Neuronal stem cell (in vitro differentiated cells): ENCODE results near the gene LGR4.

Source experiments
- DNase-seq: peaks from one replicate; pipeline ENCODE4 v3.0.0-alpha.2; 2013; ENCODE audit warnings: low spot score
- H2AFZ ChIP-seq: one replicate; pipeline ENCODE4 v1.6.1; 2013; ENCODE audit warnings: mild to moderate bottlenecking, low read length, inconsistent platforms
- H2AK5ac ChIP-seq: 2 replicates; pipeline ENCODE4 v1.6.1; 2013; ENCODE audit warnings: low read depth, mild to moderate bottlenecking, inconsistent platforms, low read length, moderate library complexity, mixed read lengths
- H2BK120ac ChIP-seq: 2 replicates; pipeline ENCODE4 v1.6.1; 2013; ENCODE audit warnings: low read depth, mild to moderate bottlenecking, inconsistent platforms, low read length, moderate library complexity, mixed read lengths
- H2BK12ac ChIP-seq: one replicate; pipeline ENCODE4 v1.6.1; 2013; ENCODE audit warnings: low read length, inconsistent platforms
- H2BK15ac ChIP-seq: 2 replicates; pipeline ENCODE4 v1.6.1; 2013; ENCODE audit warnings: mild to moderate bottlenecking, low read length, inconsistent platforms, mixed read lengths
- H2BK5ac ChIP-seq: one replicate; pipeline ENCODE4 v1.6.1; 2013; ENCODE audit warnings: inconsistent platforms, mild to moderate bottlenecking, low read length, moderate library complexity
- H3K14ac ChIP-seq: one replicate; pipeline ENCODE4 v1.6.1; 2013; ENCODE audit warnings: low read length, inconsistent platforms
- H3K18ac ChIP-seq: 2 replicates; pipeline ENCODE4 v1.6.1; 2013; ENCODE audit warnings: low read length, inconsistent platforms
- H3K23ac ChIP-seq: 2 replicates; pipeline ENCODE4 v1.6.1; 2013; ENCODE audit warnings: low read depth, mild to moderate bottlenecking, mixed read lengths, low read length, inconsistent platforms; ENCODE audit not compliant: poor library complexity
- H3K27ac ChIP-seq: replicated peaks from 3 replicates; pipeline ENCODE4 v1.5.1; 2013; ENCODE audit warnings: low read length, inconsistent platforms
- H3K27me3 ChIP-seq, 3 experiments: 2 replicates each; pipeline ENCODE4 v1.6.1; 2013; ENCODE audit warnings: low read length in 3 of 3, mild to moderate bottlenecking in 2 of 3, inconsistent platforms in 1 of 3, low read depth in 1 of 3, mixed read lengths in 1 of 3, moderate library complexity in 1 of 3; ENCODE audit not compliant: control insufficient read depth in 3 of 3, insufficient read depth in 3 of 3
- H3K36me3 ChIP-seq, 2 donors: replicated peaks in 1 of 2; 2 replicates each; pipeline ENCODE4 v1.6.1; 2013; ENCODE audit warnings: low read length in 2 of 2; ENCODE audit not compliant: control insufficient read depth in 2 of 2, insufficient read depth in 2 of 2
- H3K4ac ChIP-seq: 2 replicates; pipeline ENCODE4 v1.6.1; 2013; ENCODE audit warnings: inconsistent platforms, mild to moderate bottlenecking, low read length, moderate library complexity
- H3K4me1 ChIP-seq, 2 donors: 1 replicate in 1 of 2; 2 replicates in 1 of 2; pipeline ENCODE4 v1.6.1; 2013; ENCODE audit warnings: low read length in 2 of 2, low read depth in 1 of 2; ENCODE audit not compliant: control insufficient read depth in 2 of 2, insufficient read depth in 1 of 2
- H3K4me2 ChIP-seq: one replicate; pipeline ENCODE4 v1.6.1; 2013; ENCODE audit warnings: mild to moderate bottlenecking, low read length, inconsistent platforms; ENCODE audit not compliant: insufficient read depth, poor library complexity, severe bottlenecking
- H3K4me3 ChIP-seq, 2 donors: 2 replicates each; pipeline ENCODE4 v1.5.1; 2013; ENCODE audit warnings: low read length in 2 of 2, mild to moderate bottlenecking in 2 of 2, inconsistent platforms in 1 of 2, moderate library complexity in 1 of 2
- H3K79me1 ChIP-seq: one replicate; pipeline ENCODE4 v1.6.1; 2013; ENCODE audit warnings: low read depth, mild to moderate bottlenecking, inconsistent platforms, low read length, moderate library complexity
- H3K9ac ChIP-seq: one replicate; pipeline ENCODE4 v1.6.1; 2013; ENCODE audit warnings: mild to moderate bottlenecking, low read depth, low read length, inconsistent platforms; ENCODE audit not compliant: poor library complexity
- H3K9me3 ChIP-seq, 2 donors: replicated peaks in 1 of 2; 2 replicates each; pipeline versions ENCODE3 to v1.6.1; 2013; ENCODE audit warnings: low read length in 2 of 2, mild to moderate bottlenecking in 2 of 2, inconsistent platforms in 1 of 2, low read depth in 1 of 2, mixed read lengths in 1 of 2, moderate library complexity in 1 of 2; ENCODE audit not compliant: control insufficient read depth in 2 of 2, insufficient read depth in 1 of 2
- H4K8ac ChIP-seq: one replicate; pipeline ENCODE4 v1.6.1; 2013; ENCODE audit warnings: low read depth, mild to moderate bottlenecking, inconsistent platforms, low read length, moderate library complexity
- H4K91ac ChIP-seq: one replicate; pipeline ENCODE4 v1.6.1; 2013; ENCODE audit warnings: low read length, low read depth, mild to moderate bottlenecking, inconsistent platforms; ENCODE audit not compliant: poor library complexity
- WGBS, 2 donors: extraction: QIAGEN DNeasy Blood & Tissue Kit; methylation state at CpG; one replicate each; pipeline ENCODE4 v1.1.7; 2013; ENCODE audit warnings: missing lambda C conversion rate in 2 of 2, mixed read lengths in 1 of 2; ENCODE audit not compliant: insufficient read length in 2 of 2, insufficient replicate concordance in 1 of 2; ENCODE audit errors: extremely low coverage in 2 of 2; 5-methylcytosine and 5-hydroxymethylcytosine counted together

The LGR4 gene

GRCh38 chr11:27386181-27386845 lies 86.3 kb downstream of the LGR4 start:
- H3K23ac ChIP-seq, result no peak overlapping the region
- H3K4ac ChIP-seq, result no peak overlapping the region
- H4K8ac ChIP-seq, result no peak overlapping the region
- DNase-seq, result no peak
- H3K4me1 ChIP-seq, result peaks cover 7 to 13% of the 10 kb centered on the region in 2 donors
- H4K91ac ChIP-seq, result no peak overlapping the region
- H2BK120ac ChIP-seq, result no peak overlapping the region
- no peak overlapping the region for H2BK5ac ChIP-seq
- no peak overlapping the region for H3K9ac ChIP-seq
- H3K27ac ChIP-seq, result no peak overlapping the region
- peaks cover 7 to 57% of the 10 kb centered on the region in 2 donors for H3K36me3 ChIP-seq
- no peaks in the 10 kb centered on the region for H3K9me3 ChIP-seq
- no peak overlapping the region for H2AK5ac ChIP-seq
- H3K27me3 ChIP-seq, result no peaks in the 10 kb centered on the region
- H3K79me1 ChIP-seq, result peaks cover 3% of the 10 kb centered on the region
- no peak overlapping the region for H3K4me2 ChIP-seq
- H3K14ac ChIP-seq, result no peak overlapping the region
- H3K18ac ChIP-seq, result no peak overlapping the region
- H3K4me3 ChIP-seq, result no peak overlapping the region
- H2AFZ ChIP-seq, result no peak overlapping the region
- no CpG with 5 or more reads among the region's 4 CpGs for WGBS, 2 donors
- H2BK15ac ChIP-seq, result no peak overlapping the region
- no peak overlapping the region for H2BK12ac ChIP-seq

DNA sequence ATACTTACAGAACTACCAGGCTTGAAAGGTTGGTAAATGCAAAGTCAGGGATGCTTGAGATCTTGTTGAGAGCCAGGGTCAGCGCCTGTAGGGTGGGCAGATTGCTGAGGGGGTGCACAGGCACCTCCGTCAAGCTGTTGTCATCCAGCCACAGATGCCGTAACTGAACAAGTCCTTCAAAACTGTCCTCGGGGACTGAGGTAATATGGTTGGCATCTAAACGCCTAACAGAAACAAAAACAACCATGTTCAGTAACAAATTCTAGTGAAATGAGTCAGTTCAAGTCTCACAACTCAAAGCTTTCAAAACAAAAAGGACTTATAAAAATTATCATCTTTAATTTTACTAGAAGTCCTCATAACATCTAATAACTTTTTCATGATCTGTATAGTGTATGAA lies 87.3 kb downstream of the LGR4 start:
- Histone ChIP-seq H4K8ac (no peak overlapping the region), H2BK5ac (no peak overlapping the region), H2BK15ac (no peak overlapping the region), H3K36me3 (peaks cover 10 to 61% of the 10 kb centered on the region in 2 donors), H3K9ac (no peak overlapping the region), H3K4me2 (no peak overlapping the region), H3K4ac (no peak overlapping the region), H2BK120ac (no peak overlapping the region), H2AFZ (no peak overlapping the region), H2BK12ac (no peak overlapping the region), H3K79me1 (peaks cover 4% of the 10 kb centered on the region), H3K23ac (no peak overlapping the region), H4K91ac (no peak overlapping the region), H3K27ac (no peak overlapping the region), H3K27me3 (no peaks in the 10 kb centered on the region), H3K9me3 (no peaks in the 10 kb centered on the region), H3K18ac (no peak overlapping the region), H3K4me1 (peaks cover 4% of the 10 kb centered on the region in 2 donors), H3K4me3 (no peak overlapping the region), H3K14ac (no peak overlapping the region), H2AK5ac (no peak overlapping the region)
- WGBS, 2 donors, result no CpG with 5 or more reads among the region's 5 CpGs
- no peak for DNase-seq

- Histone ChIP-seq H2BK5ac (no peak overlapping the region), H3K79me1 (peaks cover 4% of the 10 kb centered on the region), H2BK120ac (no peak overlapping the region), H3K4me2 (no peak overlapping the region), H4K91ac (no peak overlapping the region), H2BK12ac (no peak overlapping the region), H3K27me3 (no peaks in the 10 kb centered on the region), H2BK15ac (no peak overlapping the region), H3K23ac (no peak overlapping the region), H3K9ac (no peak overlapping the region), H2AK5ac (no peak overlapping the region), H3K36me3 (peaks cover 12 to 63% of the 10 kb centered on the region in 2 donors), H3K14ac (no peak overlapping the region), H3K9me3 (no peaks in the 10 kb centered on the region), H3K18ac (no peak overlapping the region), H3K4ac (no peak overlapping the region), H3K27ac (no peak overlapping the region), H3K4me3 (no peak overlapping the region), H3K4me1 (peaks cover 4% of the 10 kb centered on the region in 2 donors), H4K8ac (no peak overlapping the region), H2AFZ (no peak overlapping the region)
- no peak for DNase-seq
These were observed 88.4 kb downstream of the LGR4 start for GRCh38 chr11:27384227-27384626.

GRCh38 chr11:27383645-27384044 lies 88.9 kb downstream of the LGR4 start:
- WGBS, 2 donors, result no CpG with 5 or more reads among the region's 1 CpG

More at GRCh38 chr11:27383645-27384044, 88.9 kb downstream of the LGR4 start:
- DNase-seq, result no peak
- no peak overlapping the region for H4K8ac ChIP-seq
- H3K14ac ChIP-seq, result no peak overlapping the region
- no peak overlapping the region for H3K4me3 ChIP-seq
- H2BK120ac ChIP-seq, result no peak overlapping the region
- no peak overlapping the region for H2BK5ac ChIP-seq
- H3K9me3 ChIP-seq, result no peaks in the 10 kb centered on the region
- H3K23ac ChIP-seq, result no peak overlapping the region
- peaks cover 4% of the 10 kb centered on the region for H3K79me1 ChIP-seq
- H2AFZ ChIP-seq, result no peak overlapping the region
- no peak overlapping the region for H4K91ac ChIP-seq
- H3K4ac ChIP-seq, result no peak overlapping the region
- no peak overlapping the region for H2BK12ac ChIP-seq
- peaks cover 0 to 4% of the 10 kb centered on the region in 2 donors for H3K4me1 ChIP-seq
- H2BK15ac ChIP-seq, result no peak overlapping the region
- no peaks in the 10 kb centered on the region for H3K27me3 ChIP-seq
- H3K36me3 ChIP-seq, result peaks cover 16 to 69% of the 10 kb centered on the region in 2 donors
- H3K4me2 ChIP-seq, result no peak overlapping the region
- no peak overlapping the region for H3K9ac ChIP-seq
- no peak overlapping the region for H3K27ac ChIP-seq
- no peak overlapping the region for H2AK5ac ChIP-seq
- H3K18ac ChIP-seq, result no peak overlapping the region
